KMS-11 (cell line): Measurements from ENCODE around the gene MDH1.
A peak's percentile ranks its signal among the peaks of the same experiment; 100 is the strongest.

Source experiments
- H2AFZ ChIP-seq: fragments of 200-600 bp; sonication (generic); 2 replicates; pipeline ENCODE4 v1.6.1; 2016; ENCODE audit warnings: antibody characterized with exemption, mixed run types, low read depth
- H3K27ac ChIP-seq: fragments of 200-600 bp; sonication (generic); 2 replicates; pipeline ENCODE4 v1.6.1; 2016; ENCODE audit warnings: mild to moderate bottlenecking, mixed run types
- H3K27me3 ChIP-seq: fragments of 200-600 bp; sonication (generic); 2 replicates; pipeline ENCODE4 v1.6.1; 2017; ENCODE audit warnings: mild to moderate bottlenecking, low read depth, mixed run types, moderate library complexity; ENCODE audit not compliant: insufficient read depth
- H3K36me3 ChIP-seq: fragments of 200-600 bp; sonication (generic); 2 replicates; pipeline ENCODE4 v1.6.1; 2017; ENCODE audit warnings: mild to moderate bottlenecking, mixed run types; ENCODE audit not compliant: insufficient read depth
- H3K4me1 ChIP-seq: fragments of 200-600 bp; sonication (generic); 2 replicates; pipeline ENCODE4 v1.6.1; 2016; ENCODE audit warnings: mild to moderate bottlenecking, low read depth, mixed run types; ENCODE audit not compliant: poor library complexity, severe bottlenecking
- H3K4me2 ChIP-seq: fragments of 200-600 bp; sonication (generic); 2 replicates; pipeline ENCODE4 v1.7.0; 2016; ENCODE audit warnings: mild to moderate bottlenecking, mixed run types
- H3K4me3 ChIP-seq: fragments of 200-600 bp; sonication (generic); IDR thresholded peaks from 2 replicates; pipeline ENCODE4 v1.6.1; 2017; ENCODE audit warnings: low read depth, low read length, mixed read lengths; ENCODE audit not compliant: insufficient read depth
- H3K79me2 ChIP-seq: fragments of 200-600 bp; sonication (generic); 2 replicates; pipeline ENCODE4 v1.6.1; 2016; ENCODE audit warnings: low read depth, mixed run types; ENCODE audit not compliant: insufficient read depth
- H3K9ac ChIP-seq: fragments of 200-600 bp; sonication (generic); 2 replicates; pipeline ENCODE4 v1.6.1; 2016; ENCODE audit warnings: mild to moderate bottlenecking, mixed run types
- H4K20me1 ChIP-seq: fragments of 200-600 bp; sonication (generic); 2 replicates; pipeline ENCODE4 v1.6.1; 2016; ENCODE audit warnings: mild to moderate bottlenecking, mixed run types; ENCODE audit not compliant: insufficient read depth
- TF ChIP-seq, protein P1 (sequence below): fragments of 200-600 bp; sonication (generic); conservative IDR thresholded peaks from 2 replicates; pipeline ENCODE4 v1.6.1; 2017; ENCODE audit warnings: low read depth, mild to moderate bottlenecking, antibody characterized with exemption, low read length, moderate library complexity, mixed read lengths

MDH1 gene

DNA sequence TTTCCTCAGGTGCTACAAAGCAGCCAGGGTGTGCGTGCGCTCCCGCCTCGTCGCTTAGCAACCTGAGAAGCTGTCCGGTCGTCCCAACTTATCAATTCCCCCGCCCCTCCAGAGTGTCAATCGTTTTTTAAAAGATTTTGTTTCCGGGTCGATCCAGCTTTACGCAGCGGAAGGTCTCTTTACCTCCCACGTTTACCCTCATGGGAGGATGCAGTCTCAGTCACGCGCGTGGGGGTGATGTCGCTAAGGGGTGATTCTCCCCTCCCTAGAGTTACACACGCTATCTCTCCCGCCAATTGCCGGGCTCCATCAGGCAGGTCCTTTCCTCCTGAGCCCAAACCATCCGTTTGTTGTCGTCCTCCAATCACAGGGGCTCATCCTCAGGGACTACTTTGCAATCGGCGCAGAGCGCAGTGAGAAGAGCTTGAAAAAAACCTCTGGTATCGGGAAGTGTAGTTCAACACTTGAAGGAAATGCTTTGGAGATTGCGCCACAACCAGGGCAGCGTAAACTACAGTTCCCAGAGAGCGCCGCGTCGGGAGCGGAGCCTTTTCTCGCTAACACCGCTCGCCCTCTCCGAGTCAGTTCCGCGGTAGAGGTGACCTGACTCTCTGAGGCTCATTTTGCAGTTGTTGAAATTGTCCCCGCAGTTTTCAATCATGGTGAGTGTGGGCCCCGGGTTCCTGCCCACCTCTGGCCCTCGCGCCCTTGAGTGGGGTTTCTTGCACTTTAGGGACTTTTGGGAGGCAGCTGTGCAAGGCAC is at the start of gene MDH1, which contains the start of gene WDPCP:
Gene MDH1 (plus strand): TSS at position 579 of the 763 bp plus-strand sequence. CDS start 81 bp downstream, at position 660.
Gene WDPCP (minus strand): TSS at position 93 of the 763 bp plus-strand sequence. CDS start 206 bp downstream, outside the sequence.
- Histone ChIP-seq H3K79me2 (peaks cover 62% of the 10 kb centered on the region), H3K27ac (peak within 1 kb of the TSS; percentile 56), H2AFZ (peak within 1 kb of the TSS; percentile 88), H3K9ac (peak within 1 kb of the TSS; percentile 73), H3K27me3 (no peaks in the 10 kb centered on the region), H4K20me1 (no peaks in the 10 kb centered on the region), H3K4me3 (peak within 1 kb of the TSS; percentile 96), H3K4me2 (peak within 1 kb of the TSS; percentile 95), H3K4me1 (peaks cover 49% of the 10 kb centered on the region), H3K36me3 (no peaks in the 10 kb centered on the region)
- TF ChIP-seq, protein P1, sequence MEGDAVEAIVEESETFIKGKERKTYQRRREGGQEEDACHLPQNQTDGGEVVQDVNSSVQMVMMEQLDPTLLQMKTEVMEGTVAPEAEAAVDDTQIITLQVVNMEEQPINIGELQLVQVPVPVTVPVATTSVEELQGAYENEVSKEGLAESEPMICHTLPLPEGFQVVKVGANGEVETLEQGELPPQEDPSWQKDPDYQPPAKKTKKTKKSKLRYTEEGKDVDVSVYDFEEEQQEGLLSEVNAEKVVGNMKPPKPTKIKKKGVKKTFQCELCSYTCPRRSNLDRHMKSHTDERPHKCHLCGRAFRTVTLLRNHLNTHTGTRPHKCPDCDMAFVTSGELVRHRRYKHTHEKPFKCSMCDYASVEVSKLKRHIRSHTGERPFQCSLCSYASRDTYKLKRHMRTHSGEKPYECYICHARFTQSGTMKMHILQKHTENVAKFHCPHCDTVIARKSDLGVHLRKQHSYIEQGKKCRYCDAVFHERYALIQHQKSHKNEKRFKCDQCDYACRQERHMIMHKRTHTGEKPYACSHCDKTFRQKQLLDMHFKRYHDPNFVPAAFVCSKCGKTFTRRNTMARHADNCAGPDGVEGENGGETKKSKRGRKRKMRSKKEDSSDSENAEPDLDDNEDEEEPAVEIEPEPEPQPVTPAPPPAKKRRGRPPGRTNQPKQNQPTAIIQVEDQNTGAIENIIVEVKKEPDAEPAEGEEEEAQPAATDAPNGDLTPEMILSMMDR = no peak

DNA sequence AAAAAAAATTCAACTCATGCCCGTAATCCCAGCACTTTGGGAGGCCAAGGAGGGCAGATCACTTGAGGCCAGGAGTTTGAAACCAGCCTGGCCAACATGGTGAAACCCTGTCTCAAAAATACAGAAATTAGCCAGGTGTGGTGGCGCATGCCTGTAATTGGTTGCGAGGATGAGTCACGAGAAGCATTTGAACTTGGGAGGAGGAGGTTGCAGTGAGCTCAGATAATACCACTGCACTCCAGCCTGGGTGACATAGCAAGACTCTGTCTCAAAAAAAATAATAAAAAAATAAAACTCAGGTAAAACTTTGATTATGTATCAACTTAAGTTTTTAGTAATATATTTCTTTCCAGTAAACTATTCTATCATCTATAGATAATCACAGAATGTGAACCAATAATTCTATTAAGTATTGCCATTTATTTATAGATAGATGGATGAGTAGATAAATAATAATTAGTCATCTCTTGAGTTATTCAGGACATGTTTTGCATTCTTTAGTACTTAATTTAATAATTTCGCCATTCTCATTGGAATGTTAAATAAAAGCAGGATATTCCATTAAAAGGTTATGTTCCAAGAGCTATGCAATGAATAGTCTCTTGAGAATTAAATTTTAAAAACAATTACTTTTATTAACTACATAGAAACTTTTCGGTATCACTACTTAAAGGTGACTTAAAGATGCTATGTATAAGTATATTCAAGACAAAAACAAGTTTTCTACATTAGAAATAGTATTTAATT is 49.2 kb upstream of the MDH1 start:
- Histone ChIP-seq H3K36me3 (no peaks in the 10 kb centered on the region), H3K4me2 (no peak overlapping the region), H4K20me1 (no peaks in the 10 kb centered on the region), H3K27me3 (no peaks in the 10 kb centered on the region), H2AFZ (no peak overlapping the region), H3K79me2 (no peaks in the 10 kb centered on the region), H3K9ac (no peak overlapping the region), H3K27ac (no peak overlapping the region), H3K4me1 (peaks cover 15% of the 10 kb centered on the region), H3K4me3 (no peak overlapping the region)
- TF ChIP-seq, protein P1 = no peak

DNA sequence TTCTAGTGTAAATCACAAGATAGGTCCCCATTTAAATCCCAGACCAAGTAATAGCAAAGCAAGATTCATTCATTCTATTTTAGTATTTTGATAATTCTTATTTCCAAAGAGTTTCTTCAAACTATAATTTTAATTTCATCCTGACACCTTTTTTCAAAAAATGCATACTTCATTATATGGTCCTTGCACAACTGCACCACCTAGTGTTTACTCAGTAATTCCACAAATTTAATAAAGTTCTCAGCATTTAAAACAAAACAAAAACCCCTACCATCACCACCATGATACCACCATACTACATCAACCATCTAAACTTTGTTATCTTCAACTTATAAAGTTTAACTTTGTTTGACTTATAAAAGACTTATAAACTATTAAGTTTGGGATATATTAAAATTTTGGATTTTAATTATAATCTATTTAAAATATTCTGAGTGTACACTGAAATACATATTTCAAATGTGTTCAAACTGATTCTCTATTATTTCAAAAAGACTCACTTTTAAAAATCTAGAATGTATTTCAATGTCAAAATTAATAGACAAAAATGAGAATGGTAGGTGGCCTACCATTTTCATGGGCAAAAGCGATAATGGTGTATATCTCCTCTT is 44.6 kb upstream of the MDH1 start:
- no peaks in the 10 kb centered on the region for H3K79me2 ChIP-seq

DNA sequence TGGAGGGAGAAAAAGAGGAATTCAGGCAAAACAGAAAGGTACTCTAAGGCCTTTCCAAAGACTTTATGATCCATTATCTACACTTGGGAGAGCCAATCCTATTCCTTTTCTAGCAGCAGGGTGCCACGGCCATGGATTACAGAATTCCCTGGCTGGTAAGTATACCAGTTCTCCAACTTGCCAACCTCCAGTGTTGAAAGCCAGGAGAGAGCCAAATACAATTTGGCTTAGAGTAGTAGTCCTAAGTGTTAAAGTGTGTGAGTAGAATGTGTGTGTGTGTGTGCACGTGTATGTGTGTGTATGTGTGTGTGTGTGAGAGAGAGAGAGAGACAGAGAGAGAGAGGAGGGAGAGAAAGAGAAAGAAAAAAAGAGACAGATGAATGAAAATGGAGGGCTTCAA is 43.7 kb upstream of the MDH1 start:
- Histone ChIP-seq H3K36me3 (no peaks in the 10 kb centered on the region), H3K79me2 (no peaks in the 10 kb centered on the region), H3K27ac (no peak overlapping the region), H3K4me2 (no peak overlapping the region), H2AFZ (no peak overlapping the region), H4K20me1 (no peaks in the 10 kb centered on the region), H3K9ac (no peak overlapping the region), H3K4me1 (peaks cover 5% of the 10 kb centered on the region), H3K4me3 (no peak overlapping the region), H3K27me3 (no peaks in the 10 kb centered on the region)
- TF ChIP-seq, protein P1 = no peak

More for the DNA sequence above, 44.6 kb upstream of the MDH1 start:
- Histone ChIP-seq H3K4me1 (peaks cover 8% of the 10 kb centered on the region), H3K36me3 (no peaks in the 10 kb centered on the region), H4K20me1 (no peaks in the 10 kb centered on the region), H3K9ac (no peak overlapping the region), H3K27me3 (no peaks in the 10 kb centered on the region), H2AFZ (no peak overlapping the region), H3K4me2 (no peak overlapping the region), H3K4me3 (no peak overlapping the region), H3K27ac (no peak overlapping the region)
- TF ChIP-seq, protein P1 = peak; percentile 76
